ENCODE results near the gene SEBOX. TPM values are rescaled to one million over a fixed set of nuclear protein-coding genes. Genes with fewer than 3 reads are reported as not detected.

SEBOX gene
- total RNA-seq, 1 donor from 2014 or later = not detected

GRCh38 chr17:28386391-28386790 lies 21.4 kb upstream of the SEBOX start:
- TF ChIP-seq CTCF (conservative IDR thresholded peaks at IDR 0.05) = no peak
- no peaks in the 10 kb centered on the region for H3K9me3 Mint-ChIP-seq
- DNase-seq (ENCODE audit: low read depth, low spot score) = no peak
- peaks cover 21% of the 10 kb centered on the region for H3K27me3 Mint-ChIP-seq (ENCODE audit: low read depth)
- no peak overlapping the region for H3K4me3 Mint-ChIP-seq
- no peak overlapping the region for H3K27ac Mint-ChIP-seq (ENCODE audit: unreplicated experiment)
- H3K4me1 Mint-ChIP-seq = peaks cover 7% of the 10 kb centered on the region
- H3K36me3 Mint-ChIP-seq (ENCODE audit: low read depth) = peaks cover 30% of the 10 kb centered on the region

GRCh38 chr17:28385406-28385805 lies 20.4 kb upstream of the SEBOX start:
- Mint-ChIP-seq H3K27ac (ENCODE audit: unreplicated experiment) (no peak overlapping the region), H3K36me3 (ENCODE audit: low read depth) (peaks cover 23% of the 10 kb centered on the region), H3K27me3 (ENCODE audit: low read depth) (peaks cover 28% of the 10 kb centered on the region), H3K9me3 (no peaks in the 10 kb centered on the region), H3K4me1 (peaks cover 9% of the 10 kb centered on the region), H3K4me3 (no peak overlapping the region)
- no peak for DNase-seq (ENCODE audit: low read depth, low spot score)
- no peak for TF ChIP-seq CTCF (conservative IDR thresholded peaks at IDR 0.05)

GRCh38 chr17:28385037-28385400 lies 20.0 kb upstream of the SEBOX start:
- H3K4me3 Mint-ChIP-seq = no peak overlapping the region
- DNase-seq (ENCODE audit: low read depth, low spot score) = no peak

GRCh38 chr17:28384281-28385036 lies 19.5 kb upstream of the SEBOX start:
- no peak for TF ChIP-seq CTCF (conservative IDR thresholded peaks at IDR 0.05)
- peaks cover 35% of the 10 kb centered on the region for H3K27me3 Mint-ChIP-seq (ENCODE audit: low read depth)
- no peaks in the 10 kb centered on the region for H3K9me3 Mint-ChIP-seq
- no peak overlapping the region for H3K4me3 Mint-ChIP-seq
- no peak overlapping the region for H3K27ac Mint-ChIP-seq (ENCODE audit: unreplicated experiment)
- H3K4me1 Mint-ChIP-seq = peaks cover 13% of the 10 kb centered on the region
- H3K36me3 Mint-ChIP-seq (ENCODE audit: low read depth) = peaks cover 21% of the 10 kb centered on the region
- DNase-seq (ENCODE audit: low read depth, low spot score) = no peak

More at GRCh38 chr17:28385037-28385400, 20.0 kb upstream of the SEBOX start:
- peaks cover 23% of the 10 kb centered on the region for H3K36me3 Mint-ChIP-seq (ENCODE audit: low read depth)
- no peak for TF ChIP-seq CTCF (conservative IDR thresholded peaks at IDR 0.05)
- no peaks in the 10 kb centered on the region for H3K9me3 Mint-ChIP-seq
- H3K27ac Mint-ChIP-seq (ENCODE audit: unreplicated experiment) = no peak overlapping the region
- peaks cover 32% of the 10 kb centered on the region for H3K27me3 Mint-ChIP-seq (ENCODE audit: low read depth)
- peaks cover 13% of the 10 kb centered on the region for H3K4me1 Mint-ChIP-seq

GRCh38 chr17:28381141-28381825 lies 16.3 kb upstream of the SEBOX start:
- peak; percentile 54 for TF ChIP-seq CTCF (conservative IDR thresholded peaks at IDR 0.05)
- no peak overlapping the region for H3K27ac Mint-ChIP-seq (ENCODE audit: unreplicated experiment)
- peaks cover 13% of the 10 kb centered on the region for H3K4me1 Mint-ChIP-seq

More at GRCh38 chr17:28381141-28381825, 16.3 kb upstream of the SEBOX start:
- DNase-seq (ENCODE audit: low read depth, low spot score) = peak; percentile 38
- Mint-ChIP-seq H3K9me3 (no peaks in the 10 kb centered on the region), H3K4me3 (no peak overlapping the region), H3K36me3 (ENCODE audit: low read depth) (peaks cover 17% of the 10 kb centered on the region), H3K27me3 (ENCODE audit: low read depth) (peaks cover 35% of the 10 kb centered on the region)
